Brain microvascular endothelial cell (primary cell): Measurements from ENCODE around the gene DCTN2.

ENCODE experiments used
- DNase-seq: peaks from one replicate; pipeline ENCODE4 v3.0.0-alpha.2; 2020
- H3K27ac ChIP-seq: fragments of 250-450 bp; sonication (Bioruptor Pico); 2 replicates; pipeline ENCODE4 v1.5.1; 2020; ENCODE audit warnings: mild to moderate bottlenecking, moderate library complexity
- H3K27me3 ChIP-seq: fragments of 250-450 bp; sonication (Bioruptor Pico); replicated peaks from 2 replicates; pipeline ENCODE4 v1.5.1; 2020; ENCODE audit warnings: mild to moderate bottlenecking
- H3K36me3 ChIP-seq: fragments of 250-450 bp; sonication (Bioruptor Pico); replicated peaks from 2 replicates; pipeline ENCODE4 v1.5.1; 2020; ENCODE audit warnings: mild to moderate bottlenecking
- H3K4me3 ChIP-seq: 2 replicates; pipeline ENCODE4 v1.5.1; 2011; ENCODE audit warnings: low read depth, mild to moderate bottlenecking, control low read depth, low read length, moderate library complexity
- in situ Hi-C: cut with HindIII; loops from 2 replicates; pipeline ENCODE4 v1.10.0; 2017; ENCODE audit warnings: low sequenced_read_pairs, low pct_ligation_motif_present
- TF ChIP-seq, protein P1 (sequence below): IDR thresholded peaks from 2 replicates; pipeline ENCODE4 v1.5.1; 2011; ENCODE audit warnings: low read depth, mild to moderate bottlenecking, moderate library complexity, low read length, control low read depth, inconsistent platforms; ENCODE audit errors: missing control alignments

Gene DCTN2

DNA sequence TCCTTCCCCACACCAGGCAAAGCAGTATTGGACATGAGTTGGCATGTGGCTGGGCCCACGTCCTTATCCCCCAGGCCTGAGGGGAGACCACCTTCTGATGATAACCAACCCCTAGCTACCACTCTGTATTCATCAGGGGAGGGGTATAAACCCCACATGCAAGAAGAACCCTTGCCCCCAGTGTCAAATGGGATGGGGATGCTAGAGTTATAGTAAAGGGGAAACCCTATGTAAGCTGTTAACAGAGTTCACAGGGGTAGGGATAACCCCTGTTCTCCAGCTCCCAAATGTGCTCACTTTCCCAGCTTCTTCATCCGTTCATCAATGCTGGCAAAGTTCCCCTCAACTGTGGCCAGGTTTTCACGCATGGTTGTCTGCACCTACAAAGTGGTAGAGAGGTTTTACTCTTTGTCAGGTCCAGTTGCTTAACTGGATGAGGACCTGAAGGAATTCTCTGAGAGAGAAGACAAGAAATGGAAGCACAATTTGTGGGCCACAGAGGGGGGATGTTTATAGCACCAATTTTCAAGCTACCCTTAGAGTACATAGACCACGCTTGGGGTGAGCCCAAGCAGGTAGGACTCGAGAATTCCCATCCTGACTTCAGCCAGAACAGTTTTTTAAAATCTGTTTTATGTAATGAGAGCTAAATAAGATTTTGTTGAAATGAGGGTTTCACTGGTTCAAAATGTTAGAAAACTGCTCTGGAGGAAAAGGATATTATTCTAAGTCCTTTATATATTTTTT is 16.4 kb downstream of the DCTN2 start:
- no peak overlapping the region for H3K4me3 ChIP-seq
- peaks cover 81% of the 10 kb centered on the region for H3K36me3 ChIP-seq
- in situ Hi-C loops = no loop called here
- H3K27me3 ChIP-seq = no peaks in the 10 kb centered on the region
- TF ChIP-seq, protein P1, sequence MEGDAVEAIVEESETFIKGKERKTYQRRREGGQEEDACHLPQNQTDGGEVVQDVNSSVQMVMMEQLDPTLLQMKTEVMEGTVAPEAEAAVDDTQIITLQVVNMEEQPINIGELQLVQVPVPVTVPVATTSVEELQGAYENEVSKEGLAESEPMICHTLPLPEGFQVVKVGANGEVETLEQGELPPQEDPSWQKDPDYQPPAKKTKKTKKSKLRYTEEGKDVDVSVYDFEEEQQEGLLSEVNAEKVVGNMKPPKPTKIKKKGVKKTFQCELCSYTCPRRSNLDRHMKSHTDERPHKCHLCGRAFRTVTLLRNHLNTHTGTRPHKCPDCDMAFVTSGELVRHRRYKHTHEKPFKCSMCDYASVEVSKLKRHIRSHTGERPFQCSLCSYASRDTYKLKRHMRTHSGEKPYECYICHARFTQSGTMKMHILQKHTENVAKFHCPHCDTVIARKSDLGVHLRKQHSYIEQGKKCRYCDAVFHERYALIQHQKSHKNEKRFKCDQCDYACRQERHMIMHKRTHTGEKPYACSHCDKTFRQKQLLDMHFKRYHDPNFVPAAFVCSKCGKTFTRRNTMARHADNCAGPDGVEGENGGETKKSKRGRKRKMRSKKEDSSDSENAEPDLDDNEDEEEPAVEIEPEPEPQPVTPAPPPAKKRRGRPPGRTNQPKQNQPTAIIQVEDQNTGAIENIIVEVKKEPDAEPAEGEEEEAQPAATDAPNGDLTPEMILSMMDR = no peak
- H3K27ac ChIP-seq = no peak overlapping the region
- no peak for DNase-seq

DNA sequence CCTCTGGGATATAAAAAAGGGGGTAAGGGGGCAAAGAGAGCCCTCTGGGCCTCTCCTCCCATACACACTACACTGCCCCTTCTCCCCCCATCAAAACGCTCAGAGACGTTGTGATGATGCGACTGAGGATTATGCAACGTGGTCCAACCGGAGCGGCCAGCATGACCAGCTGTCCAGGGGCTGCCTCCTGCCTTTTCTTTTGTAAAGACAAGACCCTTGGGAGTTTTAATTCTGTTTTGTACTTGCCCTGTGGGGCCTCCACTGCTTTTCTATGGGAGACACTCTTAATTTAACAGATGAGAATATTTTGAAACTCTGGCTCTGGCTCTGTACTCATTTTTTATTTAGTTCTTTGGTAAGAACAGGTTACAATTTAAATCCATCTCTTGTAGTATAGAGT is 17.2 kb downstream of the DCTN2 start:
- H3K4me3 ChIP-seq = no peak overlapping the region
- in situ Hi-C loops = no loop called here
- no peak overlapping the region for H3K27ac ChIP-seq
- no peak for DNase-seq
- H3K27me3 ChIP-seq = no peaks in the 10 kb centered on the region
- peaks cover 77% of the 10 kb centered on the region for H3K36me3 ChIP-seq
- TF ChIP-seq, protein P1 = no peak

DNA sequence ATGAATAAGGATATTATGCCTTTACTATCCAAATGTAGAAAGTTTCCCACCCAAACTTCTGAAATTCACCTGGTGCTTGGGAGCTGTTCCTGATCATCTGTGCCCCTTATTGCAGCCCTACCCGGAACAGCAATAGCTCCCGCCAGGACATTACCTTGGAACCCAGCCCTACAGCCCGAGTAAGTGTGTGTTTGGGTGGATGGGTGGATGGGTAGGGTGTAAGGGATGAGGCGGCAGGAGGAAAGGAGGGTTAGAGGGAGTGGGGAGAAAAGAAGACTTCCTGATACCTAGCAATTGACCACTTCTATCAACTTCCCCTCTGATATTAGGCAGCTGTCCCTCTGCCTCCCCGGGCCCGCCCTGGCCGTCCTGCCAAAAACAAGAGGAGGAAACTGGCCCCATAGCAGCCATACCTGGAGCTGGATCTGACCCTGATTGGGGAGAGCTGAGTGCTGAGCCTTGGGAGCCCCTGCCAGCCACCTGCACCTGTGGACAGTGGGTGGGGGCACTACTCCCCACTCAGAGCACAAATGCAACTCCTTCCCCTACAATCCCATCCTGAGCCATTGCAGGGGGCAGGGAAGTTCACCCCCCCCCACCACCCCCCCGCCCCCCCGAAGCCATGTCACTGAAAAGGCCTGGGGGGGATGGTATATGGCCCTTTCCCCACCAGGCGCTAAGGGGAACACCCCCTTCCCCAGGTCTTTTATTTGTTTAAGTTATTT is 18.0 kb downstream of the DCTN2 start:
- in situ Hi-C loops = no loop called here
- no peak for DNase-seq
- H3K27me3 ChIP-seq = no peaks in the 10 kb centered on the region
- peaks cover 73% of the 10 kb centered on the region for H3K36me3 ChIP-seq
- TF ChIP-seq, protein P1 = no peak
- no peak overlapping the region for H3K27ac ChIP-seq
- no peak overlapping the region for H3K4me3 ChIP-seq

DNA sequence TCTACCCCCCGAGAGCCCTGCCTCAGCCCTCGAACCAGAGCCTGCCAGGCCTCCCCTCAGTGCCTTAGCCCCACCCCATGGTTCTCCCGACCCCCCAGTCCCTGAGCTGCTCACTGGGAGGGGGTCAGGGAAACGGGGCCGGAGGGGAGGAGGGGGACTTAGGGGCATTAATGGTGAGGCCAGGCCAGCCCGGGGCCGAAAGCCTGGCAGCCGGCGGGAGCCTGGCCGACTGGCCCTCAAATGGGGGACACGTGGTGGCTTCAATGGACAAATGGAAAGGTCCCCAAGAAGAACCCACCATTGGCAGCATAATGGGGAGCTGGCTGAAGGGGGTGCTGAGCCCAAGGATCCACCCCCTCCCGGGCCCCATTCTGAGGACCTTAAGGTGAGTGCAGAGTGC is 18.8 kb downstream of the DCTN2 start:
- Histone ChIP-seq H3K4me3 (no peak overlapping the region), H3K27ac (no peak overlapping the region), H3K27me3 (no peaks in the 10 kb centered on the region), H3K36me3 (peaks cover 67% of the 10 kb centered on the region)
- in situ Hi-C loops = no loop called here
- no peak for DNase-seq
- TF ChIP-seq, protein P1 = no peak

DNA sequence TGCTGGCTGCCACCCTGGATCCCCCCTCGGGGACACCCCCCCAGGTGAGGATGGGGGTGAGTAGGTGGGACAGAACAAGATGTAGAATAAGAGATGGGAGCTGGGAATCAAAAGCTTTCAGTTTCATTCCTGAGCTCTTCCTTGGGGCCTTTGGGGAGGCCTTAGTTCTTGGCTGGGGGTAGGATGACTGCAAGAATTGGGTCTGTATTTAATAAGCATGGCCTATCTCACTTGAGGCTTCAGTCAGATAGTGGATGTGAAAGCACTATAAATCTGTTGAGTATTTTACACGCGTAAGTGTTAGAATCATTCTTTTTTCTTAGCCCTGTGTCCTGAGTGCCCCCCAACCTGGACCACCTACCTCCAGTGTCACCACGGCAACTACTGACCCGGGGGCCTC is 19.8 kb downstream of the DCTN2 start:
- H3K36me3 ChIP-seq = peaks cover 58% of the 10 kb centered on the region
- in situ Hi-C loops = no loop called here
- no peak overlapping the region for H3K4me3 ChIP-seq
- no peak for DNase-seq
- no peak overlapping the region for H3K27ac ChIP-seq
- no peaks in the 10 kb centered on the region for H3K27me3 ChIP-seq
- TF ChIP-seq, protein P1 = no peak
